HEK293 (cell line): ENCODE data around the gene BTF3L4.

Experiments
- ZNF416 ChIP-seq: fragments of 450-650 bp; formaldehyde crosslinking; IDR thresholded peaks from 2 replicates; pipeline ENCODE4 v1.5.1; 2016; ENCODE audit warnings: missing biosample characterization, missing genetic modification characterization
- TF ChIP-seq, protein P1 (sequence below): fragments of 450-650 bp; formaldehyde crosslinking; IDR thresholded peaks from 2 replicates; pipeline ENCODE4 v1.5.1; 2016; ENCODE audit warnings: missing biosample characterization, missing genetic modification characterization

DNA sequence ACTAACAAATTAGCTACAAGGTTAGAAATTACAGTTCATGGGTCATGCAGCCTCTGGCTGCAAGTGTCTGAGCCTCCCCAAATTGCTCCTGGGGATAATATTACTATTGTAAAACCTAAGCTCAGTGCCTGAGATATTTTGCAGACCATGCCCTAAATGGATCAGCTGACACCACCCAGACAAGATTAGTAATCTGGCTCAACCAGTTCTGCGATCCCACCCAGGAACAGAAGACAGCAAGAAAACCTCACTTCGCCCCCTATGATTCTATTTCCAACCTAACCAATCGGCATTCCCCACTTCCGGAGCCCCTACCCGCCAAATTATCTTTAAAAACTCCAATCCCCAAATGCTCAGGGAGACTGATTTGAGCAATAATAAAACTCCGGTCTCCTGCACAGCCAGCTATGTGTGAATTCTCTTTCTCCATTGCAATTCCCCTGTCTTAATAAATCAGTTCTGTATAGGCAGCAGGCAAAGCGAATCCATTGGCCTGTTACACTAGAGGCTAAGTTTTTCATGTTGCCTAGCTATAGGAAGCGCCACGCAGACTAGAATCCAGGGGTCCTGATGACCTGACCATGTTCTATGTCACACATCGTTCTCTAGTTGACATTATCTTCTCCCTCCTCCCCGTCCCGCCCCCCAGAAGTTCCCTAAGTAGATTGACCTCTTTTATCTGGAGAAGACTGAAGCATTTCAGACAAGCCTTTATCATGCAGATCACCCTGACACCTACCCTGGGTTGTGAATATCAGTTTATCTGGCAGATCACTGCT is 63.4 kb downstream of the BTF3L4 start:
- TF ChIP-seq, protein P1, sequence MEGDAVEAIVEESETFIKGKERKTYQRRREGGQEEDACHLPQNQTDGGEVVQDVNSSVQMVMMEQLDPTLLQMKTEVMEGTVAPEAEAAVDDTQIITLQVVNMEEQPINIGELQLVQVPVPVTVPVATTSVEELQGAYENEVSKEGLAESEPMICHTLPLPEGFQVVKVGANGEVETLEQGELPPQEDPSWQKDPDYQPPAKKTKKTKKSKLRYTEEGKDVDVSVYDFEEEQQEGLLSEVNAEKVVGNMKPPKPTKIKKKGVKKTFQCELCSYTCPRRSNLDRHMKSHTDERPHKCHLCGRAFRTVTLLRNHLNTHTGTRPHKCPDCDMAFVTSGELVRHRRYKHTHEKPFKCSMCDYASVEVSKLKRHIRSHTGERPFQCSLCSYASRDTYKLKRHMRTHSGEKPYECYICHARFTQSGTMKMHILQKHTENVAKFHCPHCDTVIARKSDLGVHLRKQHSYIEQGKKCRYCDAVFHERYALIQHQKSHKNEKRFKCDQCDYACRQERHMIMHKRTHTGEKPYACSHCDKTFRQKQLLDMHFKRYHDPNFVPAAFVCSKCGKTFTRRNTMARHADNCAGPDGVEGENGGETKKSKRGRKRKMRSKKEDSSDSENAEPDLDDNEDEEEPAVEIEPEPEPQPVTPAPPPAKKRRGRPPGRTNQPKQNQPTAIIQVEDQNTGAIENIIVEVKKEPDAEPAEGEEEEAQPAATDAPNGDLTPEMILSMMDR (tag by site-specific recombination): no peak
- no peak for TF ChIP-seq ZNF416 (tag by site-specific recombination)
